IMR-90 (cell line): ENCODE data around the gene LGMN. TPM values are rescaled to one million over a fixed set of nuclear protein-coding genes. Genes with fewer than 3 reads are reported as not detected.

ENCODE experiments used
- ATAC-seq: fragments of 200-7000 bp; cut with Tn5 transposase; 2 replicates; pipeline ENCODE4 v1.9.1; 2020; ENCODE audit warnings: low read depth, mild to moderate bottlenecking, moderate library complexity
- BruUV-seq: library from RNA; stranded (reverse); fragments of 400-500 nt; replicated peaks from 2 replicates; lab custom pipeline; 2021; lab: Mats Ljungman, UMichigan
- CTCF ChIA-PET: fragments of 300-600 bp; formaldehyde crosslinking; extraction: SDS; loops from one replicate; lab custom pipeline; 2021; ENCODE audit warnings: antibody characterized with exemption; lab: Yijun Ruan, JAX
- POLR2A ChIA-PET: fragments of 300-600 bp; sonication (Branson Sonifier 250); formaldehyde crosslinking; loops from one replicate; lab custom pipeline; 2022; ENCODE audit warnings: antibody characterized with exemption; ENCODE audit not compliant: unreplicated experiment; lab: Charles Lee
- DNase-seq: peaks from one replicate; pipeline ENCODE4 v3.0.0; 2013
- H2AFZ ChIP-seq: replicated peaks from 2 replicates; pipeline ENCODE3; 2013; ENCODE audit warnings: low read length, mild to moderate bottlenecking; ENCODE audit not compliant: poor library complexity
- H2AK5ac ChIP-seq: 2 replicates; pipeline ENCODE4 v1.6.1; 2013; ENCODE audit warnings: low read depth, low read length, inconsistent platforms
- H2AK9ac ChIP-seq: replicated peaks from 2 replicates; pipeline ENCODE3; 2013; ENCODE audit warnings: mild to moderate bottlenecking, low read depth, low read length, moderate library complexity; ENCODE audit not compliant: poor library complexity
- H2BK120ac ChIP-seq: 2 replicates; pipeline ENCODE4 v1.6.1; 2013; ENCODE audit warnings: low read depth, low read length, inconsistent platforms
- H2BK15ac ChIP-seq: 3 replicates; pipeline ENCODE4 v1.6.1; 2013; ENCODE audit warnings: low read depth, low read length, inconsistent platforms
- H2BK20ac ChIP-seq: 2 replicates; pipeline ENCODE4 v1.6.1; 2013; ENCODE audit warnings: low read depth, mild to moderate bottlenecking, inconsistent platforms, low read length, moderate library complexity
- H2BK5ac ChIP-seq: 2 replicates; pipeline ENCODE4 v1.6.1; 2013; ENCODE audit warnings: mild to moderate bottlenecking, low read depth, low read length, inconsistent platforms; ENCODE audit not compliant: poor library complexity, severe bottlenecking
- H3K14ac ChIP-seq: replicated peaks from 2 replicates; pipeline ENCODE4 v1.6.1; 2013; ENCODE audit warnings: low read depth, low read length, inconsistent platforms
- H3K18ac ChIP-seq: 2 replicates; pipeline ENCODE4 v1.6.1; 2013; ENCODE audit warnings: low read depth, low read length, control low read depth
- H3K23ac ChIP-seq: 2 replicates; pipeline ENCODE4 v1.6.1; 2013; ENCODE audit warnings: low read depth, low read length, inconsistent platforms
- H3K27ac ChIP-seq: 2 replicates; pipeline ENCODE4 v1.5.1; 2013; ENCODE audit warnings: mild to moderate bottlenecking, control low read depth, low read length; ENCODE audit not compliant: insufficient read depth
- H3K27me3 ChIP-seq: 2 replicates; pipeline ENCODE4 v1.6.1; 2013; ENCODE audit warnings: low read length; ENCODE audit not compliant: control insufficient read depth, insufficient read depth
- H3K36me3 ChIP-seq: 2 replicates; pipeline ENCODE4 v1.6.1; 2013; ENCODE audit warnings: low read length, mixed read lengths; ENCODE audit not compliant: control insufficient read depth, insufficient read depth
- H3K4ac ChIP-seq: 2 replicates; pipeline ENCODE4 v1.6.1; 2013; ENCODE audit warnings: low read depth, low read length, inconsistent platforms
- H3K4me1 ChIP-seq: 2 replicates; pipeline ENCODE4 v1.6.1; 2013; ENCODE audit warnings: low read length, mixed read lengths; ENCODE audit not compliant: control insufficient read depth, insufficient read depth
- H3K4me2 ChIP-seq: 2 replicates; pipeline ENCODE4 v1.6.1; 2013; ENCODE audit warnings: low read depth, mild to moderate bottlenecking, control low read depth, low read length, moderate library complexity
- H3K4me3 ChIP-seq: 2 replicates; pipeline ENCODE4 v1.5.1; 2013; ENCODE audit warnings: low read depth, mild to moderate bottlenecking, control low read depth, low read length, moderate library complexity; ENCODE audit not compliant: insufficient read depth
- H3K56ac ChIP-seq: 2 replicates; pipeline ENCODE4 v1.6.1; 2013; ENCODE audit warnings: low read length, inconsistent platforms; ENCODE audit not compliant: insufficient read depth; ENCODE audit errors: extremely low read depth
- H3K79me1 ChIP-seq, 2 experiments: 2 replicates each; pipeline ENCODE4 v1.6.1; 2013; ENCODE audit warnings: low read length in 2 of 2, inconsistent platforms in 1 of 2, low read depth in 1 of 2
- H3K9ac ChIP-seq: 2 replicates; pipeline ENCODE4 v1.6.1; 2013; ENCODE audit warnings: low read depth, low read length, control low read depth
- H3K9me1 ChIP-seq: 2 replicates; pipeline ENCODE4 v1.6.1; 2013; ENCODE audit warnings: low read length, inconsistent platforms; ENCODE audit not compliant: insufficient read depth
- H3K9me3 ChIP-seq: 2 replicates; pipeline ENCODE4 v1.6.1; 2013; ENCODE audit warnings: low read length; ENCODE audit not compliant: control insufficient read depth, insufficient read depth
- H4K20me1 ChIP-seq: 2 replicates; pipeline ENCODE4 v1.6.1; 2013; ENCODE audit warnings: low read length, inconsistent platforms; ENCODE audit not compliant: insufficient read depth
- H4K5ac ChIP-seq: 2 replicates; pipeline ENCODE4 v1.6.1; 2013; ENCODE audit warnings: mild to moderate bottlenecking, low read depth, low read length, control low read depth
- H4K8ac ChIP-seq, 2 experiments: 2 replicates each; pipeline ENCODE4 v1.6.1; 2013; ENCODE audit warnings: low read depth in 2 of 2, low read length in 2 of 2, control low read depth in 1 of 2, inconsistent platforms in 1 of 2
- H4K91ac ChIP-seq: 2 replicates; pipeline ENCODE4 v1.6.1; 2013; ENCODE audit warnings: low read depth, low read length, inconsistent platforms; ENCODE audit not compliant: insufficient read depth
- CEBPB ChIP-seq: IDR thresholded peaks from 2 replicates; pipeline ENCODE4 v1.6.1; 2012; ENCODE audit warnings: low read depth, low read length, improper control_type of control experiment
- RAD21 ChIP-seq: IDR thresholded peaks from 2 replicates; pipeline ENCODE4 v1.6.1; 2012; ENCODE audit warnings: low read length, improper control_type of control experiment
- SMC3 ChIP-seq: fragments of 150-350 bp; IDR thresholded peaks from 2 replicates; pipeline ENCODE4 v1.6.1; 2016; ENCODE audit warnings: low read depth, mild to moderate bottlenecking, antibody characterized with exemption, low read length, moderate library complexity
- WGBS, 2 experiments: methylation state at CpG; one replicate each; pipeline versions ENCODE4 v1.1.5 to v1.1.7; 2013; ENCODE audit warnings: missing lambda C conversion rate in 2 of 2; ENCODE audit not compliant: insufficient read length in 1 of 2; ENCODE audit errors: extremely low coverage in 2 of 2; 5-methylcytosine and 5-hydroxymethylcytosine counted together
- dilution Hi-C: fragments of 300-500 bp; cut with HindIII; formaldehyde crosslinking; loops from one replicate; pipeline ENCODE4 v1.14.3; 2018; ENCODE audit warnings: low sequenced_read_pairs; ENCODE audit not compliant: unreplicated experiment
- in situ Hi-C: fragments of 300-500 bp; cut with MboI; formaldehyde crosslinking; loops from 3 replicates; pipeline ENCODE4 v1.14.3; 2019; ENCODE audit warnings: low sequenced_read_pairs, inconsistent platforms, mixed read lengths
- intact Hi-C: fragments of 100-400 bp; cut with micrococcal nuclease; formaldehyde crosslinking; loops from 2 replicates; pipeline ENCODE4 v1.10.0; 2022
- polyA plus RNA-seq, 3 experiments: library from polyadenylated mRNA; depleted of rRNA; stranded (reverse); fragments of >200 nt; gene quantifications; 2 replicates each; pipeline ENCODE4 v1.2.3, GENCODE V29; 2012; ENCODE audit warnings: low replicate concordance in 1 of 3
- total RNA-seq: library from RNA; depleted of rRNA; stranded (reverse); fragments of >200 nt; gene quantifications from 2 replicates; pipeline ENCODE4 v1.2.3, GENCODE V29; 2012
- TF ChIP-seq, protein P1 (sequence below): conservative IDR thresholded peaks from 2 replicates; pipeline ENCODE4 v1.5.1; 2012; ENCODE audit warnings: mild to moderate bottlenecking, low read depth, low read length, improper control_type of control experiment

The LGMN gene
- total and polyA plus RNA-seq, 2 of the 4 experiments (the other 2 are of a cell fraction) = 19.2 to 39.3 TPM

DNA sequence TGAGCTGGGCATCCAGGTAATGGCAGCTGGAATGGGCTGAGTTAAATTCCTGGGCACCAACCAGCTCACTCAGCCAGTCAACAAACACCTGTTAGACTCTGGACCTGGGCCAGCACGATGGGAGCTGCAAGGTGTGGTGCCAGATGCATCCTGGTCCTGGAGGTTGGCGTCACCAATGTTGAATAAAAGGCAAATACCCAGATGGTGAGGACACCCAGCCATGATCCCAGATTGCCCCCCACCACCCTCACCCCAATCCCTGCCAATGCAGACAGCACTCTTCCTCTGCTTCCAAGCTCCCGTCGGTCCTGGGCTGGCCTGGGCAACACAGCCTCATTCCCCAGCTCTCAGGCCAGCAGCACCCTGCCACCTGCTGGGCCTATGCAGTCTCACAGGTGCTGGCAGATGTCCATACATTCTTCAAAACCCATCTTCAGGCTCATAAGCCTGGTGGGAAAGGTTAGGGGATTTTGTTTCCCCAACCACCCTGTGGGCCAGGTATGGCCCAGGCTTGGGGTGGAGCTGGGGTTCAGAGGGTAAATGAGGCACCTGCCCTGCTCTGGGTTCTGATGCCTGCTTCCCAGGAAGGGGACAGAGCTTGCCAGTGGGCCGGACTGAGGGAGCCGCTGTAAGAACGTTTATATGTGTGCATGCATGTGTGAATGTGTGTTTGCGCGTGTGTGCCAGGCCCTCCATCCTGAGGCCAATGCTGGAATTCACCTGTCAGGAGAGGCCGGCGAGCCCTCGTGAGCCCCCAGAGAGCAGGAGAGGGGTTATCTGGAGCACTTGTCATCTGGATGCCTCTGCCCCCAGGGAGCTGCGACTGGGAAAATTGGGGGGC is 58.0 kb downstream of the LGMN start:
- in situ Hi-C loops = no loop called here
- CTCF ChIA-PET = interaction anchor here (1.0 kb wide), 1 partner anchor 9 kb away, joined by 3 read pairs; no protein-coding TSS in a partner anchor

More for the DNA sequence above, 58.0 kb downstream of the LGMN start:
- H4K20me1 ChIP-seq = no peaks in the 10 kb centered on the region
- peaks cover 20% of the 10 kb centered on the region for H3K36me3 ChIP-seq
- H3K56ac ChIP-seq = no peak overlapping the region
- TF ChIP-seq, protein P1, sequence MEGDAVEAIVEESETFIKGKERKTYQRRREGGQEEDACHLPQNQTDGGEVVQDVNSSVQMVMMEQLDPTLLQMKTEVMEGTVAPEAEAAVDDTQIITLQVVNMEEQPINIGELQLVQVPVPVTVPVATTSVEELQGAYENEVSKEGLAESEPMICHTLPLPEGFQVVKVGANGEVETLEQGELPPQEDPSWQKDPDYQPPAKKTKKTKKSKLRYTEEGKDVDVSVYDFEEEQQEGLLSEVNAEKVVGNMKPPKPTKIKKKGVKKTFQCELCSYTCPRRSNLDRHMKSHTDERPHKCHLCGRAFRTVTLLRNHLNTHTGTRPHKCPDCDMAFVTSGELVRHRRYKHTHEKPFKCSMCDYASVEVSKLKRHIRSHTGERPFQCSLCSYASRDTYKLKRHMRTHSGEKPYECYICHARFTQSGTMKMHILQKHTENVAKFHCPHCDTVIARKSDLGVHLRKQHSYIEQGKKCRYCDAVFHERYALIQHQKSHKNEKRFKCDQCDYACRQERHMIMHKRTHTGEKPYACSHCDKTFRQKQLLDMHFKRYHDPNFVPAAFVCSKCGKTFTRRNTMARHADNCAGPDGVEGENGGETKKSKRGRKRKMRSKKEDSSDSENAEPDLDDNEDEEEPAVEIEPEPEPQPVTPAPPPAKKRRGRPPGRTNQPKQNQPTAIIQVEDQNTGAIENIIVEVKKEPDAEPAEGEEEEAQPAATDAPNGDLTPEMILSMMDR = peak; percentile 49
- TF ChIP-seq CEBPB (no peak), RAD21 (peak; percentile 50), SMC3 (peak; percentile 36; the same call in 1 of the 2 replicates)
- POLR2A ChIA-PET = no interaction called here
- no peak overlapping the region for H2BK15ac ChIP-seq
- no peak overlapping the region for H2AFZ ChIP-seq
- no peak overlapping the region for H2AK5ac ChIP-seq
- H3K27ac ChIP-seq = no peak overlapping the region
- intact Hi-C loops = no loop called here
- H3K23ac ChIP-seq = no peak overlapping the region
- H4K5ac ChIP-seq = no peak overlapping the region
- H3K27me3 ChIP-seq = no peaks in the 10 kb centered on the region; the same call in 1 of the 2 replicates
- no TSS peak for BruUV-seq
- ATAC-seq = no peak
- no peak overlapping the region for H2AK9ac ChIP-seq
- H4K8ac ChIP-seq = no peak overlapping the region
- no peak overlapping the region for H4K91ac ChIP-seq
- H3K18ac ChIP-seq = no peak overlapping the region
- DNase-seq = peak; percentile 59
- H3K79me1 ChIP-seq = no peaks in the 10 kb centered on the region
- dilution Hi-C loops = no loop called here
- no peaks in the 10 kb centered on the region for H3K9me1 ChIP-seq
- no peaks in the 10 kb centered on the region for H3K9me3 ChIP-seq
- 90% methylated on average over 2 of the region's 13 CpGs; no CpG with 5 or more reads in 1 of the 2 experiments for whole genome bisulfite sequencing, 2 experiments
- no peak overlapping the region for H3K4me3 ChIP-seq
- H2BK5ac ChIP-seq = no peak overlapping the region
- H3K9ac ChIP-seq = no peak overlapping the region
- H3K4ac ChIP-seq = no peak overlapping the region
- no peak overlapping the region for H3K4me2 ChIP-seq
- no peak overlapping the region for H3K14ac ChIP-seq
- peaks cover 7% of the 10 kb centered on the region; the same call in 1 of the 2 replicates for H3K4me1 ChIP-seq
- no peak overlapping the region for H2BK120ac ChIP-seq
- no peak overlapping the region for H2BK20ac ChIP-seq
